ENCODE results near the gene ACSL1.
"Not testable (repeated sequence)": the region's sequence is repeated elsewhere in the genome, so short reads cannot be mapped to it uniquely, and the experiment has no call there.

Gene ACSL1

GRCh38 chr4:184750926-184751584, 74.7 kb downstream of the ACSL1 start:
- DNase-seq = no peak

- no peak for DNase-seq
These were observed 77.5 kb downstream of the ACSL1 start for GRCh38 chr4:184748251-184748652.

- no peak for DNase-seq
These were observed 78.5 kb downstream of the ACSL1 start for GRCh38 chr4:184747034-184747830.

GRCh38 chr4:184745831-184746795, 79.7 kb downstream of the ACSL1 start:
- peak; percentile 45 for DNase-seq

GRCh38 chr4:184744236-184744635, 81.5 kb downstream of the ACSL1 start:
- DNase-seq = no peak

- no peak for DNase-seq
These were observed 82.1 kb downstream of the ACSL1 start for GRCh38 chr4:184743650-184744049.

GRCh38 chr4:184741651-184742050, 84.1 kb downstream of the ACSL1 start:
- not testable (repeated sequence) for DNase-seq

GRCh38 chr4:184740980-184741391, 84.8 kb downstream of the ACSL1 start:
- no peak for DNase-seq

- not testable (repeated sequence) for DNase-seq
These were observed 86.2 kb downstream of the ACSL1 start for GRCh38 chr4:184739575-184739974.

- DNase-seq = no peak
These were observed 91.0 kb downstream of the ACSL1 start for GRCh38 chr4:184734758-184735157.

- DNase-seq = peak; percentile 99
These were observed 91.9 kb downstream of the ACSL1 start, which contains the start of gene CENPU for GRCh38 chr4:184733654-184734524. CENPU (minus strand) TSS chr4:184734096; CDS start chr4:184734062, 34 bp downstream.

- no peak for DNase-seq
These were observed 93.6 kb downstream of the ACSL1 start for GRCh38 chr4:184732126-184732525.

GRCh38 chr4:184731056-184731455, 94.7 kb downstream of the ACSL1 start:
- no peak for DNase-seq

GRCh38 chr4:184729946-184730345, 95.8 kb downstream of the ACSL1 start:
- DNase-seq = no peak

GRCh38 chr4:184728858-184729257, 96.9 kb downstream of the ACSL1 start:
- DNase-seq = no peak

- no peak for DNase-seq
These were observed 98.3 kb downstream of the ACSL1 start for GRCh38 chr4:184727430-184727829.

- DNase-seq = no peak
These were observed 103.0 kb downstream of the ACSL1 start for GRCh38 chr4:184722798-184723197.

- DNase-seq = no peak
These were observed 104.5 kb downstream of the ACSL1 start for GRCh38 chr4:184721254-184721653.

GRCh38 chr4:184719407-184719806, 106.4 kb downstream of the ACSL1 start:
- no peak for DNase-seq

GRCh38 chr4:184715526-184715925, 110.2 kb downstream of the ACSL1 start:
- DNase-seq = no peak

GRCh38 chr4:184713887-184714286, 111.9 kb downstream of the ACSL1 start:
- DNase-seq = no peak

GRCh38 chr4:184712322-184712721, 113.4 kb downstream of the ACSL1 start:
- no peak for DNase-seq
